HEK293T (cell line): ENCODE data around the gene GPR157.

Experiments
- CTBP1 ChIP-seq: fragments of 450-650 bp; IDR thresholded peaks from 2 replicates; pipeline ENCODE4 v1.6.1; 2016; ENCODE audit warnings: borderline replicate concordance
- ELF4 ChIP-seq: fragments of 450-650 bp; IDR thresholded peaks from 2 replicates; pipeline ENCODE4 v1.6.1; 2017; ENCODE audit warnings: antibody characterized with exemption
- TARDBP ChIP-seq: fragments of 450-650 bp; IDR thresholded peaks from 2 replicates; pipeline ENCODE4 v1.6.1; 2016

DNA sequence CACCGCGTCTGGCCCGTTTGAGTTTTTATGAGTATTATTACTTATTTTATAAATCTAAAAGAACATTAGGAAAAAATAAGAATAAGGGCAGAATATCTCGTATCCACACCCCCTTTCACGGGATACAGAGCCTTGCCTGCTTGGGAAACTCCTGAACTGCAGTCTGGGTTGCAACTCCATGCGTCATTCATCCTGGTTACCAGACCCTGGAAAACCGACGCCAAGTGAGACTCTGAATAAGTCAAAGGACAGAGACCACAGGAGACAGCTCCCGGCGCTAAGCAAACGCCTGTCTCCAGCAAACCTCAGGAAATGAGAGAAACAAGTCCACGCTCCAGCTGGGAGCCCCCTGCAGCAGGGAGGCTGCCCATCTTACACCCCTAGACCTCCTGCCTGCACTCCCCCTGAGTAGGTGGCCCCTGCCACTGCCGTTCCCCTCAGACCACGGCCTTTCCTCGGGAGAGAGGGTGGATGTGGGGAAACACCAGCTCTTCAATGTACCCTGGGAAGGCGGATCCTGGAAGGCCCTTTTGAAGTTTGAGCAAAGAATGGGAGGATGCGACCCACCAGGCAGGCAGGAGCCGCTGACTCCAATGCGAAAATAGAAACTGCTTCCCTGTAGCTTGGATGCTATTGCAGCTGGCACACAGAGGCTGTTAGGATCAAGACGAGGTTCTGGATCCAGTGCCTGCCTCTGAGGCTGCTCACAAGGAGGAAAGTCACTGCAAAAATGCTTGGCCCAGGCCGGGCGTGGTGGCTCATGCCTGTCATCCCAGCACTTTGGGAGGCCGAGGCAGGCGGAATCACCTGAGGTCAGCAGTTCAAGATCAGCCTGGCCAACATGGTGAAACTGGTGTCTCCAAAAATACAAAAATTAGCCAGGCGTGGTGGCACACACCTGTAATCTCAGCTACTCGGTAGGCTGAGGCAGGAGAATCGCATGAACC, 37.7 kb upstream of the GPR157 start:
- TF ChIP-seq TARDBP (no peak), ELF4 (no peak), CTBP1 (no peak)
